Measurements from ENCODE around the gene BRSK2. TPM values are rescaled to one million over a fixed set of nuclear protein-coding genes. Genes with fewer than 3 reads are reported as not detected.

Gene BRSK2
- total RNA-seq, 1 donor from 2014 or later = 6.9 TPM

DNA sequence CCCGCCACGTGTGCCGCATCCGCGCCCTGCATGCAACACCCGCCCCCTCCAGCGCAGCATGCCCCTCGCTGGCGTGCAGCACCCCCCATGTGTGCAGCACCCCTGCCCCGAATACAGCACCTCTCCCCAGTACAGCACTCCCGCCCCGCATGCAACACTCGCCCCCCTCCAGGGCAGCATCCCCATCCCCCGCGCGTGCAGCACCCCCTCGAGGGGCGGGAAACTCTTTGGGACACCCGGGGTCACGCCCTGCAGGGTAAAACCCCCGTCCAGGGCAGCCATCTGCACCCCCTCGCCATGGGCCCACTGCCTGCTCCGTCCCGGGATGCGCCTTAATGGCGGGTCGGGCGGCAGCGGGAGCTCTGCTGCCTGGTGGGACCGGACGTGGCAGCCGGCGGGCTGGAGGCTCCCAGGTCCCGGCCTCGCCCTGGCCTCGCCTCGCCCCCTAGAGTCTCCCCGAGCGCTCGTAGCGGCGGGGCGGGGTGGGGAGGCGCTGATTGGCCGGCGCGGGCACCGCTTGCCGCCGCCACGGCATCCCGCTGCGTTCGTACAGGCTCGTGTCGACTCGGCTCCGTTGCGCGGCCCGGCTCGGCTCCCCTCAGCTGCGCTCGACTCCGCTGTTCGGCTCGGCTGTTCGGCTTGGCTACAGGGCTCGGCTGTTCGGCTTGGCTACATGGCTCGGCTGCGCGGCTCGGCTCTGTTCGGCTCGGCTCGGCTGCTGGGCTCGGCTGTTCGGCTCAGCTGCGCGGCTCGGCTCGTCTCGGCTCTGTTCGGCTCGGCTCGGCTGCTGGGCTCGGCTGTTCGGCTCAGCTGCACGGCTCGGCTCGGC, 417 bp upstream of the BRSK2 start:
- Mint-ChIP-seq H3K9me3 (ENCODE audit: low read depth) (no peaks in the 10 kb centered on the region), H3K27me3 (ENCODE audit: low read depth) (no peaks in the 10 kb centered on the region), H3K36me3 (ENCODE audit: low read depth) (no peaks in the 10 kb centered on the region), H3K4me1 (ENCODE audit: low read depth) (peaks cover 3% of the 10 kb centered on the region), H3K27ac (ENCODE audit: unreplicated experiment) (no peak overlapping the region), H3K4me3 (ENCODE audit: unreplicated experiment) (peak overlapping the region; percentile 71)
- TF ChIP-seq, protein P1, sequence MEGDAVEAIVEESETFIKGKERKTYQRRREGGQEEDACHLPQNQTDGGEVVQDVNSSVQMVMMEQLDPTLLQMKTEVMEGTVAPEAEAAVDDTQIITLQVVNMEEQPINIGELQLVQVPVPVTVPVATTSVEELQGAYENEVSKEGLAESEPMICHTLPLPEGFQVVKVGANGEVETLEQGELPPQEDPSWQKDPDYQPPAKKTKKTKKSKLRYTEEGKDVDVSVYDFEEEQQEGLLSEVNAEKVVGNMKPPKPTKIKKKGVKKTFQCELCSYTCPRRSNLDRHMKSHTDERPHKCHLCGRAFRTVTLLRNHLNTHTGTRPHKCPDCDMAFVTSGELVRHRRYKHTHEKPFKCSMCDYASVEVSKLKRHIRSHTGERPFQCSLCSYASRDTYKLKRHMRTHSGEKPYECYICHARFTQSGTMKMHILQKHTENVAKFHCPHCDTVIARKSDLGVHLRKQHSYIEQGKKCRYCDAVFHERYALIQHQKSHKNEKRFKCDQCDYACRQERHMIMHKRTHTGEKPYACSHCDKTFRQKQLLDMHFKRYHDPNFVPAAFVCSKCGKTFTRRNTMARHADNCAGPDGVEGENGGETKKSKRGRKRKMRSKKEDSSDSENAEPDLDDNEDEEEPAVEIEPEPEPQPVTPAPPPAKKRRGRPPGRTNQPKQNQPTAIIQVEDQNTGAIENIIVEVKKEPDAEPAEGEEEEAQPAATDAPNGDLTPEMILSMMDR (IDR thresholded peaks at IDR 0.05) = peak; percentile 48
- no peak for DNase-seq (ENCODE audit: low spot score)

DNA sequence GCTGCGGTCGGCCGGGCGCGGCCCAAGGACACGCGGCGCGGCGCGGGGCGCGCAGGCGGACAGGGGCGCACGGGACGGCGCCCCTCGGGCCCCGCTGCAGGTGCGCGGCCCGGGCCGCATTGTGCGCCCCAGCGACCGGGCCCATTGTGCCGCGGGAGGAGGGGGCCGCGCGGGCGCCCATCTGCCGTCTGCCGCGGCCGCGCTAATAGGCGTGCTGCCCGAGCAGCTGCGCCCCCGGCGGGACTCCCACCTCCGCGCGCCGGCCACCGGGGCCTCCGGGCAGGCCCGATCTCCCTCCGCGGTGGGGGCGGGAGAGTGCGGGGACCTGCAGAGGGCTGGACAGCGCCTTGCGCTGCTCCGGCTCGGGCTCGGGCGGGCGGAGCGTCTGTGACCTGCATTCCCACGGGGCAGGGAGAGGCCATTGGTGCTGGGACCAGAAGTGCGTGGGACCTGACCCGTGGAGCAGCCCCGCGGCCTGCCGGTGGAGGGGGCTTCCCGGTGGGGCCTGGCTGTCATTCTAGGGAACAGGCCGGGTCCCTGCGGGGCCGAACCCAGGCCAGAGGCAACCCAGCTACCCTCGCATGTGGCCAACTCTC, 933 bp downstream of the BRSK2 start:
- TF ChIP-seq, protein P1 (IDR thresholded peaks at IDR 0.05) = no peak
- Mint-ChIP-seq H3K27me3 (ENCODE audit: low read depth) (no peaks in the 10 kb centered on the region), H3K4me1 (ENCODE audit: low read depth) (peaks cover 3% of the 10 kb centered on the region), H3K4me3 (ENCODE audit: unreplicated experiment) (peak overlapping the region; percentile 46), H3K27ac (ENCODE audit: unreplicated experiment) (no peak overlapping the region), H3K9me3 (ENCODE audit: low read depth) (no peaks in the 10 kb centered on the region), H3K36me3 (ENCODE audit: low read depth) (no peaks in the 10 kb centered on the region)
- no peak for DNase-seq (ENCODE audit: low spot score)

DNA sequence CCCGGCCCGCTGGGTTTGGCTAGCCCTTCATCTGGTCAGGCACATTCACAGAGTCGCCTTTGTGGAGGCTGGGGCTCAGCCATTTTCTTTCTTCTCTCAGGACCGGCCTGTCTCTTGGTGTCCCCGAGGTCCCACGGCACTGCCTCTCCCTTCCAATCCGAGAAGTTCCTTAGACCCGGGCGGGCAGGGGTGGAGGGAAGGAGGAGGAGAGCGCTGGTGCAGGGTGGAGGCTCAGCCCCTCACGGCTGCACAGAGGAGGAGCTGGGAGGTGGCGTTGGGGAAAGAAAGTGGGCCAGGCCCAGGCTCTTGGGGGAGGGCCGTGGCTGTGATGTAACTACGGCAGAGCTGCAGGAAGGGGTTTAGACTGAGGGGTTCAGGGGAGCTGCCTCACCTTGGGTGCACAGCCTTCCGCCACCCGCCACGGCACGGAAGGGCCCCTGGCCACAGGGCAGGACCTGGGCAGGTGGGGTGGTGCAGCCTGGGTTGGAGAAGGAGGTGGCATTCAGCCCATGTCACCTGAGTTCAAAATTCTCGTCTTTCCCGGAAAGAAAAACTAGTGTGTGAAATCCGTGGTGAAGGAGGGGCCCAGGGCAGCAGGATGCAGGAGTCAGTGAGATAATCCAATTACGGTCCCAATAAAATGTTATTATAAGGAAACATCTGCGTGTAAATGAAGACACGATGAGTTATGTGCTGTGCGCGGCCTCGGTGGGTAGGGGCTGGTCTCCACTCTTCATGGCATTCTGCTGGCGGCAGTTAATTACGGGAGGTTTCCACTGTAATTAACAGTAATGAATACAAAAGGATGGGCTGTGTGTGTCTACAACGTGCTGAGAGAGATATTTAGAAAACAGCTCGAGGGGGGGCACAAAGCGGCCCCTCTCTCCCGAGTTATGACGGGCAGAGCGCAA, 1.7 kb downstream of the BRSK2 start:
- Mint-ChIP-seq H3K27me3 (ENCODE audit: low read depth) (no peaks in the 10 kb centered on the region), H3K4me3 (ENCODE audit: unreplicated experiment) (peak overlapping the region; percentile 46), H3K9me3 (ENCODE audit: low read depth) (no peaks in the 10 kb centered on the region), H3K36me3 (ENCODE audit: low read depth) (no peaks in the 10 kb centered on the region), H3K4me1 (ENCODE audit: low read depth) (peaks cover 3% of the 10 kb centered on the region), H3K27ac (ENCODE audit: unreplicated experiment) (no peak overlapping the region)
- no peak for DNase-seq (ENCODE audit: low spot score)
- TF ChIP-seq, protein P1 (IDR thresholded peaks at IDR 0.05) = no peak

DNA sequence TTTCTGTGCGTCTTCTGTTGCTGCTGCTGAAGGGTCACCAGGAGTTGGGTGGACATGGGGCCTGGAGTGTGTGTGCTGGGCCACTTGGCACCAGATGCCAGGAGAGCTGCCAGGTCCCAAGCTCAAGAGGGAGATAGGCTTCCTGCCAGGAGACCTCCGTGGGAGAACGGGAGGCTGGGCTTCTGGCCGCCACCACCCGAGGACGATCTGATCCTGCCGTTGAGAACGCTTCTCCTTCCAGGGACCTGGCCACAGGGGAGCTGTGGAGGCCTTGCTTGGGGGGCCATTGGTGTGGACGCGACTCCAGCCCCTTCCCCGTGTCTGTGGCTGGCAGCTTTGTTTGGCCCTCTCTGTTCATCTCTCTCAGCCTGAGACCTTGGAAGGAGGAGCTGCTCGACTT, 2.4 kb downstream of the BRSK2 start:
- H3K4me3 Mint-ChIP-seq (ENCODE audit: unreplicated experiment) = no peak overlapping the region
- H3K27ac Mint-ChIP-seq (ENCODE audit: unreplicated experiment) = no peak overlapping the region
- TF ChIP-seq, protein P1 (IDR thresholded peaks at IDR 0.05) = no peak
- H3K36me3 Mint-ChIP-seq (ENCODE audit: low read depth) = no peaks in the 10 kb centered on the region
- H3K4me1 Mint-ChIP-seq (ENCODE audit: low read depth) = peaks cover 3% of the 10 kb centered on the region
- DNase-seq (ENCODE audit: low spot score) = no peak
- no peaks in the 10 kb centered on the region for H3K27me3 Mint-ChIP-seq (ENCODE audit: low read depth)
- H3K9me3 Mint-ChIP-seq (ENCODE audit: low read depth) = no peaks in the 10 kb centered on the region

DNA sequence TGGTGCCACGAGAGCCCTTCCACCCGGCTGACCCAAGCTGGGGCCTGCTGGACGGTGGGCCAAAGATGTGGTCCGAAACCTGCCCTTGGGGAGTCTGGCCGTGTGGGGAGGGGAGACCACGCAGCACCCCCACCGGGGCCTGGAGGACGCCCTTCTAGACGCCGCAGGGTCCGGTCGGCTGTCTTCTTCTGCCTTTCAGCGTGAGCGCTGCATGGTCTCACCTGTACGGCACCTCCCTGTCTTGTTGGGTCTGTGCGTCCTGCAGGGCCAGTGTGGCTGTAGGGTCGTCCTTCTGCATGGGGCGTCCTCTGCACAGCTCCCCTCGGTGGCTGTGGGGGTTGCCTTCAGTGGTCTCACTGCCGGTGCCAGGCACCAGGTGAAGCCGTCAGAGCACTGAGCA, 2.8 kb downstream of the BRSK2 start:
- no peaks in the 10 kb centered on the region for H3K9me3 Mint-ChIP-seq (ENCODE audit: low read depth)
- H3K27me3 Mint-ChIP-seq (ENCODE audit: low read depth) = no peaks in the 10 kb centered on the region
- peaks cover 3% of the 10 kb centered on the region for H3K4me1 Mint-ChIP-seq (ENCODE audit: low read depth)
- TF ChIP-seq, protein P1 (IDR thresholded peaks at IDR 0.05) = no peak
- H3K4me3 Mint-ChIP-seq (ENCODE audit: unreplicated experiment) = no peak overlapping the region
- no peak overlapping the region for H3K27ac Mint-ChIP-seq (ENCODE audit: unreplicated experiment)
- no peaks in the 10 kb centered on the region for H3K36me3 Mint-ChIP-seq (ENCODE audit: low read depth)
- DNase-seq (ENCODE audit: low spot score) = no peak

Measured in chondrocyte (in vitro differentiated cells).